CD4-positive, alpha-beta T cell (primary cell): ENCODE measurements around the gene MYO5A. TPM values are rescaled to one million over a fixed set of nuclear protein-coding genes. Genes with fewer than 3 reads are reported as not detected.
"Not testable (repeated sequence)": the region's sequence is repeated elsewhere in the genome, so short reads cannot be mapped to it uniquely, and the experiment has no call there.

Source experiments
- ATAC-seq: fragments of 200-7000 bp; cut with Tn5 transposase; one replicate; pipeline ENCODE4 v1.10.0; 2022; ENCODE audit warnings: mild to moderate bottlenecking; ENCODE audit not compliant: poor library complexity
- CTCF ChIA-PET: fragments of 350-600 bp; sonication (Branson Sonifier 250); formaldehyde crosslinking; loops from one replicate; lab custom pipeline; 2021; ENCODE audit warnings: antibody characterized with exemption, inconsistent platforms; lab: Charles Lee
- POLR2A ChIA-PET: fragments of 350-600 bp; sonication (Branson Sonifier 250); formaldehyde crosslinking; loops from one replicate; lab custom pipeline; 2021; ENCODE audit warnings: antibody characterized with exemption, inconsistent platforms; lab: Charles Lee
- DNase-seq, 14 experiments: peaks; one replicate each; pipeline ENCODE4 v3.0.0-alpha.2; 2013 to 2020; ENCODE audit warnings: mixed read lengths in 2 of 14
- H3K27ac ChIP-seq, 2 donors: one replicate each; pipeline versions ENCODE4 v1.5.1 to v1.7.0; 2013; ENCODE audit warnings: low read length in 2 of 2, low read depth in 1 of 2, mild to moderate bottlenecking in 1 of 2
- H3K27me3 ChIP-seq, 2 experiments: 1 replicate in 1 of 2; 2 replicates in 1 of 2; pipeline versions ENCODE4 v1.6.1 to v1.7.0; 2013; ENCODE audit warnings: low read length in 2 of 2, control low read depth in 1 of 2, mild to moderate bottlenecking in 1 of 2, moderate library complexity in 1 of 2; ENCODE audit not compliant: insufficient read depth in 2 of 2, control insufficient read depth in 1 of 2
- H3K36me3 ChIP-seq: one replicate; pipeline ENCODE4 v1.6.1; 2013; ENCODE audit warnings: low read length, control low read depth; ENCODE audit not compliant: insufficient read depth
- H3K4me1 ChIP-seq: one replicate; pipeline ENCODE4 v1.6.1; 2013; ENCODE audit warnings: low read length, control low read depth; ENCODE audit not compliant: insufficient read depth
- H3K4me3 ChIP-seq: one replicate; pipeline ENCODE4 v1.5.1; 2013; ENCODE audit warnings: mild to moderate bottlenecking, low read length, moderate library complexity
- H3K9me3 ChIP-seq, 2 experiments: 1 replicate in 1 of 2; 2 replicates in 1 of 2; pipeline versions ENCODE4 v1.6.1 to v1.7.0; 2013; ENCODE audit warnings: low read length in 2 of 2, mild to moderate bottlenecking in 2 of 2, control low read depth in 1 of 2, moderate library complexity in 1 of 2; ENCODE audit not compliant: control insufficient read depth in 1 of 2, insufficient read depth in 1 of 2
- H3K27ac Mint-ChIP-seq: one replicate; pipeline ENCODE4 v1.8.0; 2020; ENCODE audit warnings: mixed read lengths
- H3K27me3 Mint-ChIP-seq: one replicate; pipeline ENCODE4 v1.8.0; 2021; ENCODE audit warnings: mixed read lengths
- H3K36me3 Mint-ChIP-seq: one replicate; pipeline ENCODE4 v1.8.0; 2021; ENCODE audit warnings: low read depth, mixed read lengths
- H3K4me1 Mint-ChIP-seq: one replicate; pipeline ENCODE4 v1.8.0; 2021; ENCODE audit warnings: low read depth, mixed read lengths
- H3K4me3 Mint-ChIP-seq: one replicate; pipeline ENCODE4 v1.8.0; 2020; ENCODE audit warnings: mild to moderate bottlenecking, mixed read lengths
- H3K9me3 Mint-ChIP-seq: one replicate; pipeline ENCODE4 v1.8.0; 2020; ENCODE audit warnings: mixed read lengths
- intact Hi-C, 2 experiments: fragments of 100-400 bp; cut with DNase I in 1 of 2; cut with micrococcal nuclease in 1 of 2; formaldehyde crosslinking; loops; one replicate each; pipeline versions ENCODE4 v1.15.1 to v1.9.0; 2023 to 2025; cut with DNase I, micrococcal nuclease
- total RNA-seq, 174 experiments: library from RNA in 2 of 174; stranded (reverse) in 2 of 174; gene quantifications; one replicate each; pipeline ENCODE4 v1.2.3 and lab custom pipeline; 2021 to 2026
- TF ChIP-seq, protein P1 (sequence below): fragments of 200-600 bp; IDR thresholded peaks from one replicate; pipeline ENCODE4 v1.8.0; 2022; ENCODE audit warnings: antibody characterized with exemption, mild to moderate bottlenecking

MYO5A gene
- total RNA-seq, 2 experiments from 2014 or later: 25.5 TPM

DNA sequence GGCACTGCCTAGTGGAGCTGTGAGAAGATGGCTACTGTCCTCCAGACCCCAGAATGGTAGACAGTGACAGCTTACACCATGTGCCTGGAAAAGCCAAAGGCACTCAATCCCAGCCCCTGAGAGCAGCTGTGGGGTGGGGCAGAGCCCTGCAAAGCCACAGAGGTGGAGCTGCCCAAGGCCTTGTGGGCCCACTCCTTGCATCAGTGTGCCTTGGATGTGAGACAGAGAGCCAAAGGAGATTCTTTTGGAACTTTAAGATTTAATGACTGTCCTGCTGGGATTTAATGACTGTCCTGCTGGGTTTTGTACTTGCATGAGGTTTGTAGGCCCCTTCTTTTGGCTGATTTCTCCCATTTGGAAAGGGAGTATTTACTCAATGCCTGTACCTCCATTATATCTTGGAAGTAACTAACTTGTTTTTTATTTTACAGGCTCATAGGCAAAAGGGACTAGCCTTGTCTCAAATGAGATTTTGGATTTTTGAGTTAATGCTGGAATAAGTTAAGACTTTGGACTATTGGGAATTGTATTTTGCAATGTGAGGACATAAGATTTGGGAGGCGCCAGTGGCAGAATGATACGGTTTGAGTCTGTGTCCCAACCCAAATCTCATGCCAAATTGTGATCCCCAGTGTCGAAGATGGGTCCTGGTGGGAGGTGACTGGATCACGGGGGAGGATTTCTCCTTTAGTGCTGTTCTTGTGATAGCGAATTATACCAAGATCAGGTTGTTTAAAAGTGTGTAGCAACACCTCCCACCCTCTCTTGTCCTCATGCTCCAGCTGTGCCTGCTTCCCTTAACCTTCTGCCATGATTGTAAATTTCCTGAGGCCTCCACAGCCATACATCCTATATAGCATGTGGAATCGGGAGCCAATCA is 80.4 kb downstream of the MYO5A start:
- Mint-ChIP-seq H3K27ac (no peak overlapping the region), H3K9me3 (peaks cover 2% of the 10 kb centered on the region), H3K27me3 (no peaks in the 10 kb centered on the region), H3K4me1 (peaks cover 53% of the 10 kb centered on the region), H3K36me3 (peaks cover 8% of the 10 kb centered on the region), H3K4me3 (no peak overlapping the region)
- ATAC-seq (no peak), DNase-seq (no peak)
- Histone ChIP-seq H3K4me3 (no peak overlapping the region), H3K27me3 (no peaks in the 10 kb centered on the region), H3K9me3 (no peaks in the 10 kb centered on the region), H3K36me3 (no peaks in the 10 kb centered on the region), H3K27ac (no peak overlapping the region), H3K4me1 (peaks cover 6% of the 10 kb centered on the region)
- TF ChIP-seq, protein P1, sequence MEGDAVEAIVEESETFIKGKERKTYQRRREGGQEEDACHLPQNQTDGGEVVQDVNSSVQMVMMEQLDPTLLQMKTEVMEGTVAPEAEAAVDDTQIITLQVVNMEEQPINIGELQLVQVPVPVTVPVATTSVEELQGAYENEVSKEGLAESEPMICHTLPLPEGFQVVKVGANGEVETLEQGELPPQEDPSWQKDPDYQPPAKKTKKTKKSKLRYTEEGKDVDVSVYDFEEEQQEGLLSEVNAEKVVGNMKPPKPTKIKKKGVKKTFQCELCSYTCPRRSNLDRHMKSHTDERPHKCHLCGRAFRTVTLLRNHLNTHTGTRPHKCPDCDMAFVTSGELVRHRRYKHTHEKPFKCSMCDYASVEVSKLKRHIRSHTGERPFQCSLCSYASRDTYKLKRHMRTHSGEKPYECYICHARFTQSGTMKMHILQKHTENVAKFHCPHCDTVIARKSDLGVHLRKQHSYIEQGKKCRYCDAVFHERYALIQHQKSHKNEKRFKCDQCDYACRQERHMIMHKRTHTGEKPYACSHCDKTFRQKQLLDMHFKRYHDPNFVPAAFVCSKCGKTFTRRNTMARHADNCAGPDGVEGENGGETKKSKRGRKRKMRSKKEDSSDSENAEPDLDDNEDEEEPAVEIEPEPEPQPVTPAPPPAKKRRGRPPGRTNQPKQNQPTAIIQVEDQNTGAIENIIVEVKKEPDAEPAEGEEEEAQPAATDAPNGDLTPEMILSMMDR: no peak
- ChIA-PET POLR2A (no interaction called here), CTCF (no interaction called here)
- intact Hi-C loops: no loop called here

- intact Hi-C loops: no loop called here
- H3K27ac ChIP-seq: no peak overlapping the region
- TF ChIP-seq, protein P1: no peak
- POLR2A ChIA-PET: no interaction called here
- no peak overlapping the region for H3K4me3 Mint-ChIP-seq
- no peaks in the 10 kb centered on the region for H3K36me3 Mint-ChIP-seq
- ATAC-seq (no peak), DNase-seq (no peak)
- no peaks in the 10 kb centered on the region for H3K9me3 ChIP-seq
- H3K27me3 ChIP-seq: no peaks in the 10 kb centered on the region
- peaks cover 10% of the 10 kb centered on the region for H3K4me1 ChIP-seq
- no peak overlapping the region for H3K27ac Mint-ChIP-seq
- H3K4me3 ChIP-seq: no peak overlapping the region
- H3K9me3 Mint-ChIP-seq: no peaks in the 10 kb centered on the region
- H3K36me3 ChIP-seq: no peaks in the 10 kb centered on the region
- peaks cover 45% of the 10 kb centered on the region for H3K4me1 Mint-ChIP-seq
- H3K27me3 Mint-ChIP-seq: no peaks in the 10 kb centered on the region
- CTCF ChIA-PET: no interaction called here
These were observed 82.7 kb downstream of the MYO5A start for GRCh38 chr15:52445954-52446353.

DNA sequence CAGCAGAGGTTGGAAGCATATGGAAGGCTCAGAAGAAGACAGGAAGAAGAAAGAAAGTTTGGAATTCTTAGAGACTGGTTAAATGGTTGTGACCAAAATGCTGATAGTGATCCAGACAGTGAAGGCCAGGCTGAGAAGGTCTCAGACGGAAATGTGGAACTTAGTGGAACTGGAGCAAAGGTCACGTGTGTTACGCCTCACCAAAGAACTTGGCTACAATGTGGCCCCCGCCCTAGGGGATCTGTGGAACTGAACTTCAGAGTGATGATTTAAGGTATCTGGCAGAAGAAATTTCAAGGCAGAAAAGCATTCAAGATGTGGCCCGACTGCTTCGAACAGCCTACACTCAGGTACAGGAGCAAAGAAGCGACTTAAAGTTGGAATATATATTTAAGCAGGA is 83.1 kb downstream of the MYO5A start:
- H3K36me3 Mint-ChIP-seq: no peaks in the 10 kb centered on the region
- no peaks in the 10 kb centered on the region for H3K36me3 ChIP-seq
- H3K27me3 Mint-ChIP-seq: no peaks in the 10 kb centered on the region
- H3K4me3 Mint-ChIP-seq: no peak overlapping the region
- ATAC-seq: no peak
- H3K27ac ChIP-seq: no peak overlapping the region
- intact Hi-C loops: no loop called here
- DNase-seq: peak in 1 of 14 experiments; percentile 9
- peaks cover 46% of the 10 kb centered on the region for H3K4me1 Mint-ChIP-seq
- H3K4me1 ChIP-seq: peaks cover 10% of the 10 kb centered on the region
- POLR2A ChIA-PET: no interaction called here
- H3K27ac Mint-ChIP-seq: no peak overlapping the region
- H3K27me3 ChIP-seq: no peaks in the 10 kb centered on the region
- H3K9me3 Mint-ChIP-seq: no peaks in the 10 kb centered on the region
- H3K9me3 ChIP-seq: no peaks in the 10 kb centered on the region
- CTCF ChIA-PET: no interaction called here
- no peak overlapping the region for H3K4me3 ChIP-seq
- TF ChIP-seq, protein P1: no peak

DNA sequence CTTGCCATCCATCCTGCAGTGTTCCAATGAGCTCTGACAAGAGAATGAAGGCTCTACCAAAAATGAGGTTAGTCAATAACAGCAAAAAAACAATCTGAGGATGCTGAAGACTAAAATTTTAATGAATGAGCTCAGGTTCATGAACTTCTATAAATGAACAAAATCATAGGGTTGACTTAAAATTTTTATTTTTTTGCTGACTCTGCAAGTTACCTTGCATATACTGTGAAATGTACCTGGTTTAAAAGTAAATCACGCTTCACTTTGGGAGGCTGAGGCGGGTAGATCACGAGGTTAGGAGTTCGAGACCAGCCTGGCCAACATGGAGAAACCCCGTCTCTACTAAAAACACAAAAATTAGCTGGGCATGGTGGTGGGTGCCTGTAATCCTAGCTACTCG is 85.5 kb downstream of the MYO5A start:
- H3K4me1 ChIP-seq: peaks cover 15% of the 10 kb centered on the region
- intact Hi-C loops, ATAC-seq, H3K36me3 Mint-ChIP-seq, H3K4me3 Mint-ChIP-seq, H3K4me3 ChIP-seq, H3K36me3 ChIP-seq, H3K27me3 Mint-ChIP-seq, H3K9me3 Mint-ChIP-seq, H3K9me3 ChIP-seq, H3K27ac ChIP-seq, DNase-seq, H3K27me3 ChIP-seq, H3K27ac Mint-ChIP-seq: not testable (repeated sequence)
- peaks cover 58% of the 10 kb centered on the region for H3K4me1 Mint-ChIP-seq
- CTCF ChIA-PET: interaction anchor here (2.7 kb wide), 1 partner anchor 8 kb away, joined by 6 read pairs; no protein-coding TSS in a partner anchor
- POLR2A ChIA-PET: interaction anchor here (2.0 kb wide), 1 partner anchor 39 kb away, joined by 5 read pairs; no protein-coding TSS in a partner anchor
